Activated T-cell treated with anti-CD3 and anti-CD28 coated beads for 1 hour (primary cell): ENCODE measurements around the gene SIN3A.
A peak's percentile ranks its signal among the peaks of the same experiment; 100 is the strongest.

ENCODE experiments used
- DNase-seq: peaks from one replicate; pipeline ENCODE4 v3.0.0-alpha.2; 2020; ENCODE audit warnings: low read depth

The SIN3A gene

DNA sequence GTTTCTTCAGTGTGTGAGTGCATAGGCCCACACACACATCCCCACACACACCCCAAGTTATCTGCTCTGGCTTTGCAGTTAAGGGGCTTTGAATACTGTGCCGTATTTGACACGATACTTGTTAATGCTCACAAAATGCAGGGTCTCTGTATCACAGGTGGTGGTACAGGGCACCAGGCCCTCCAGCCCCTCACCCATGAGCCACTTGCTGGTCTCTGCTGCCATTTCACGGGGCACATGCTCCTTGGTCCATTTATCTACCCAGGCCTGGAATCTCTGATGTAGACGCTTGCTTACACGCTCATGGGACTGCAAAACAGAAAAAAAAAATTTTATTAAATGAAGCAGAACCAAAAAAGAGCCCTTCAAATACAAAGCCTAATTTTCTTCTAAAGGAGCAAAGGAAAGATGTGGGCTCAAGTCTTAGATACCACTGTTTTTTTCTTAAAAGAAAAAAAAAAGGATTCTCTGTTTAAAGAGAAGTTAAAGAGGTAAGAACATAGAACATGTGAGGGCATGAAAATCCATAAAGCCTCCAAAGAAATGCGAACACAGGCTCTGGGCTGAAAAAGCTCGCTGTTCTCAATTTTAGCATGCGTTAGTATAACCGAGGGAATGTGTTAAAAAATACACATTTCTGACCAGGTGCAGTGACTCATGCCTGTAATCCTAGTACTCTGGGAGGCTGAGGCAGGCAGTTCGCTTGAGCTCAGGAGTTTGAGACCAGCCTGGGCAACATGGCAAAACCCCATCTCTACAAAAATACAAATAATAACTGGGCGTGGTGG is 79.4 kb downstream of the SIN3A start:
- no peak for DNase-seq

DNA sequence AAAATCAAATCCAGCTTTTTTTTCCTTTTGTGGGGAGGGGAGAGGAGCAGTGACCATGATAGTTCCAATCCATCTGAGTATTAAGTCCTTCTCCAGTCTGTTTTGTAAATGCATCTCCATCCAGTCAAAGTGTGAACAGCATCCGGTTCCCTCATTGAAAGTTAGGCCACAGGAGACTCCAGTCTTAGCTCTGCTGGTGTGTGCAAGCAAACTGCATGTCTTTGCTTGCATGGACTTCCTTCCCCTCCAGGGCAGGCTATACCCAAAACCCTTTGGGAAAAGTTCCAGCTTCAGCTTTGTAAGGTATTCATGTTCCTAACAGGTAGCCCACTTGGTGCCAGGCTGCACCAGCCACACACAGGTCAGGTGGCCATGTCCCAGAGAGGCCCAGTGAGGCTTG is 80.0 kb downstream of the SIN3A start:
- DNase-seq, result no peak

DNA sequence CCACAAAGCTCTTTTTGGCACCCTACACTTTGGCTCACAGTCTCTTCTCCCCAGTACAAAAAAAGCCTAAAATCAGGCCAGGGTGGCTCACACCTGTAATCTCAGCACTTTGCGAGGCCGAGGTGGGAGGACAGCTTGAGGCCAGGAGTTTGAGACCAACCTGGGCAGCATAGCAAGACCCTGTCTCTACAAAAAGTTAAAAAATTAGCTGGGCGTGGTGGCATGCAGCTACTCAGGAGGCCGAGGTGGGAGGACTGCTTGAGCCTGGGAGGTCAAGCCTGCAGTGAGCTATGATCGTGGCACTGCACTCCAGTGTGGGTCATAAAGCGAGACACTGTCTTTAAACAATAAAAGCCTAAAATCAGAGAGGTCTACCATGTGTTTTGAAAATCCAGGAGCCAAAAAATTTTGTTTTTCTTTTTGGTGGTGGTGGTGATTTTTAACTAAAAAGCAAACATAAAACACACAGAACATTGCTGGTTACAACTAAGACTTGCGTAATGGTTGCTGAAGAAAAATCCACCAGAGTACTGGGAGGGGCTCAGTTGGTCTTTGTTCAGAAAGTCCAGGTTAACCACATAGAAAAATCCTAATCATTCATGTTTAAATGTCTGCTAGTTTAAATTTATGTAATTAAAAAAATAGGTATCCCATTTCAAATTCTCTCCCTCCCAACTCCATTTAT is 81.5 kb downstream of the SIN3A start:
- no peak for DNase-seq

DNA sequence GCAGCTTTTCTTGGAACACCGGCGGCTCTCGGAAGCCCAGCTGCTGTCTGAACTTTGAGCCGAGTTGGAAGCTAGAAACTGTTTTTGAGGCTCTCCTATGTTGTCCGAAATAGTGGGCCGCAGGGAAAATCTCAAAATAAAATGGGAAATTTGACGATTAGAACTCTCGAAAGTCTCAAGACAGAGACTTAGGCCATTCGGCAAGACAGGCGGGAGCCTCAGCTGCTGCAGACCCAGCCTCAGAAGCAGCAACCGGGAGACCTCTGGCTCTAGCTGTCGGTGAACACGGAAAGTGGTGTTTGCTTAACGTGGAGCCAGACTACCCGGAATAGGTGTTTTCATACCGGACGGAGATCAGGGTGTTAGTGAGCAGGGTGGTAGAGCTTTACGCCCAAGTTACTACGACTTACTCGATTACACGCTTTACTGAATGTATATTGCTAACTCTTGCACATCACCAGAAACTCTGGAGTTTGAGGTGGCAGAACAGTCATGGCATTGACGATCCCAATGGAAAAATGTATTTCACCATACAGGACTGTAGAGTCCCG is 82.7 kb downstream of the SIN3A start:
- no peak for DNase-seq

DNA sequence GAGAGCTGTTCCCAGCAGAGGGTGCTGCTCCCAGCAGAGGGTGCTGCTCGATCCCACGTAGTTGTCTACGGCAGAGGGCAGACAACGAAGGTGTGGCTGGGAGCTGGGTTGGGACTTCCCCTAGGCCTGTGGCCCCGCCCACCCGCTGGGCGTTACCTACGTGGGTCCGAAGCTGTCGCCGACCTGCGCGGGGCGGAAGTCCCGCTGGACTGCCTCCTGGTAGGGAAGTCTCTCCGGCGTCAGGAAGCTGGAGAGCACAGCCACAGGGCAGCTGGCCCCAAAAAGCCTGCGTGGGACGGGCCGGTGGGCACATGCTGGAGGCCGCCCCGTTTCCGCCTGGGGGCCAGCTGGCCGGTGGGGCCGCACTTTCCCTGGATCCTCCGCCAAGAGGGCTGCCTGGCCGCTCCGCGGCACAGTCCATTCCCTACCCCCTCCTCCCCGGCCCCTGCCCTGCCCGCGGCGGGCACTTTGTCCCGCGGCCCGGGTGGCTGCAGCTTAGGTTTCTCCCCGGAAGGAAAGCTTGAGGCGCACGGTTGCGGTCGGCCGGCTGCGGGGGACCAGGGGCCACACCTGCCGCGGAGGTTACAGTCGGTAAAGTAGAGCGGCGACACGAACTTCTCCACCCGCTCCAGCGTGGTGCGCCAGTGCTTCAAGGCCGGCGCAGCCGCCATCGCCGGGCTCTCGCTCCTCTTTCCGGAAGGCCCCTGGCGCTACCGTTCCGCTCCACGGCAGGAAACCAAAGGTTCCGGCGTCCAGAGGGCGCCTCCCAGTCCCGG is 83.4 kb downstream of the SIN3A start, which contains the start of gene MAN2C1:
Gene MAN2C1, minus strand, starts transcription at position 695 of the 776 bp plus-strand sequence. Its CDS starts 24 bp downstream, at position 671.
- peak; percentile 84 for DNase-seq

DNA sequence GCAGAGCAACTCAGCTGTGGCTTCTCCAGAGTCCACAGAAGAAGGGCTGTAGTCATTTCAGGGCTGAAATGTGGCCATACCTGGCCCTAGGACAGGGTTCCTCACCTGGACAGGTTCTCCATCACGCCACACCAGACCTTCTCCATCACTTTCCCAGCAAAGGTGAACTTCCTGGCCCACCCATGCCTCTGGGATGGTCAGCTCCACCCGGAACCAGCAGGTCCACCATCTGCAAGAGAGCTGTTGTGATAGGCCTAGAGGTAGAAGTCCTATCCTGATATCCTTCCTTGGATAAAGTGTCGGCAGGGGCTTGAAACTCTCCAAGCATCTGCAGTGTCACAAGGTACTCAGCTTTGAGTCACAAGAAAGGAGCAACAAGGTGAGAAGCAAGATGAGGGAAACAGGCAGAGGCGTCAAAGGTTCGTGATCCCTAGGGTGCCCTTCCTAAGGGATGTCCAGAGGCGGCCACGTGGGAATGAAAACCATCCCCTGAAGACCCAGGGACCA is 84.0 kb downstream of the SIN3A start:
- DNase-seq, result no peak

DNA sequence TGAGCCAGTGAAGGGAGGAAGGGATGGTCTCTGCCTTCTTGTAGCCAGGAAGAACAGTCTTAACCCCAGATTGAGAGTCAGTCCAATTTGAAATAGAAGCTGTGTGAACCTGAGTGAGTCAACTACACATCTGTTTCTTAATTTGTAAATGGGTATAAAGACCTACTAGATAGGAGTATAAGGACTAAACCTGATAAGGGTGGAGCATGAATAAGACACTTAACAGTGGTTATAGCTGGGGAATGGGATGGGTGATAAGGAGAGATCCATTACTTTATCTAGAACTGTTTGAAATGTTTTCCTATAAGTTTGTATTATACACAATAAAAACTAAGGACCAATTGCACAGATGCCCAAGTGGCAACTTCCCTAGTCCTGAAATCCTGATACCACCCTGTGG is 84.5 kb downstream of the SIN3A start:
- no peak for DNase-seq

DNA sequence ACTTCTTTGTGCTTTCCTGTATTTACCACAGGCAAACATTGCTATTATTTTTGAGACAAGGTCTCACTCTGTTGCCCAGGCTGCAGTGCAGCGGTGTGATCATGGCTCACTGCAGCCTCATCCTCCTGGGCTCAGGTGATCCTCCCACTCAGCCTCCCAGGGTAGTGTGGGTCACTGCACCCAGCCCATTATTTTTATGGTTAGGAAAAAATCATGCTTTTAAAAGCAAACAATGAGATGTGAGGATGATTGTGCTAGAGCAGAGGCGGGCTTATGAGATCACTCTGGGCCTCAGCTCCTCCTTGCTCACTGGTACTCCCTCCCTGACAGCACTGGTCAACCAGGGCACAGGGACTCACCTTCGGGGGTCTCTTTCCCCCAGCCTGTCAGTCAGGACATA is 85.3 kb downstream of the SIN3A start:
- DNase-seq, result no peak

DNA sequence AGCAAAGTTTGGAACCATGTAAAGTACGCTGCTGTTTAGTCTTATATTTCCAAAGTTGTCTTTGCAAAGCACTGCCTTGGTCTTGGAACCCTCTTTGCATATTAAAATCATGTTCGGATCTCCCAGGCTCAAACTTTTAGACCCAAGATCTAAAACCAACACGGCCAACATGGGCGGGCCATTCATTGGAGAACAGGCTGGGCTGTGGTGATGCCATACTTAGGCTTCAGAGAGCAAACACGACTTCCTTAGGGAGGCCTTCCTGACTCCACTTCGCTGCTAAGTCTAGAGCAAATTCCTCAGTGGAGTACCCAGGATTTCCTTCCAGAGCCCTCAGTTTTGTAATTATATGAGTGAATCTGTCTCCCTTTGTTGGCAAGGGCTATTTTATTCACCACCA is 86.6 kb downstream of the SIN3A start:
- no peak for DNase-seq

DNA sequence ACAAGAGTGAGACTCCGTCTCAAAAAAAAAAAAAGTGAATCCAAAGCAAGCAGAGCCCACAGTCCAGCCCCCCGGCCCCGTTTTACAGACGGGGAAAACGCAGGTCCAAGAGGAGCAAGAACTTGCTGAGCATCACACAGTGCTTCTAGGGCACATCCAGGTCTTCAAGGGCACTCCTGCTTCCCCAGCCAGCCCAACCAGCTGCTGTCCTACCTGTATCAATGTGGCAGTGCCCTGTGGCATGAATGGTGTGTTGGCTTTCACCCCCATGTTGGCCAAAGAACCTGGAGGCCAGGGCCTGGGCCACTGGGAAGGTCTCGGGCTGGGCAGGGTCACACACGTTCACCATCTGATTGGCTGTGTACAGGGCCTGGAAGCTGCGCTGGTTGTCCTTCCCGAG is 87.7 kb downstream of the SIN3A start:
- DNase-seq, result no peak

DNA sequence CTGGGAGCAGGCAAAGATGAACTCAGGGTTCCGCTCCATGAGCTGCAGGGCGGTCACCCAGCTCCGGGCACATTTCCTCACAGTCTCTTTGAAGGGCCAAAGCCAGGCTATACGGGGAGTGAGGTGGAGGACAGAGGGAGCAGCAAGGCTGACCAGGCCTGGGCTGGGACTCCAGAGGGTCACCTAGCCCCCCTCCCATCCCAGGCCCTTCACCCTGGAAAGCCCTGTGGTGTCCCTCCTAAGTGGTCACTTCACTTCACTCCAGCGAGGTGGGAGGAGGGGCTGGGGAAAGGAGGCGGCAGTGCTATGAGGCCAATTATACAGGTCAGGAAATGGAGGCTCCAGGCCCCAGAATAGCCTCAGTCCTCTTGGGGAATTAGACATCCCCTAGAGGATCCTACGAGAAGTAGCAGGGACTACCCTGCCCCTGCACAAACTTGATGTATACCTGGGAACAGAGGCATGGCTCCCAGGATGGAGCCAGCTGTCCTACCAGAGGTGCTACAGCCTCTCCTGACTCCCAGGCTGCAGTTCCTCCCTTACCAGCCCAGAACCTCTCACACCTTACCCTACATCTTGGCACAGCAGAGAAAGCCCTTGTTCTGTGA is 88.7 kb downstream of the SIN3A start:
- no peak for DNase-seq

DNA sequence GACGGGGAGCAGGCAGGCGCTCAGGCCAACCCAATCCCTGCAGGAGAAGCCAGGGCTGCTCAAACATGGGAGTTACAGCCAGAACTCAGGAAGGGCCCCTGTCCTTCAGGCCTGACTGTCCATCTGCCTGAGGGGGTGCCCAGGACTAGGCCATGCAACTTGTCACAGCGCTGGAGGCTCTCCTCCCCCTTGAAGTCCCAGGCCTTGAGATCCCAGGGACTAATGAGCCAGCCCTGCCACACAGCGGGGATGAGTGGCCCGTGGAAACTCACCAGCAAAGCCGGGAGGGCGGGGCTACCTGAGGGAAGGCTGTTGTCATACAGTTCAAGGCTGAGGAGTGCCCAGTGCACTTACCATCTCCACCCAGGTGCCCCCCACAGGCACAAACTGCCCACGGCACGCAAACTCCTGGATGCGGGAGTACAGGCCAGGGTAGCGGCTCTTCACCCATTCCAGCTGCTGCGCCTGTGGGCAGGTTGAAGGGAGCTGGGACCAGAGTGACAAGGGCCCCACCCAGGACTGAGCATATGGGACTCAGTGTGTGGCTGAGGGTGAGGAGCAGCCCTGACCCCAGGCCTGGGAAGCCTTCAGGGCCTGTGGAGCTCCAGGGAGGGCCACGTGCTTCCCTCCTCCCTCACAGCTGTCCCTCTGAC is 89.4 kb downstream of the SIN3A start:
- no peak for DNase-seq

DNA sequence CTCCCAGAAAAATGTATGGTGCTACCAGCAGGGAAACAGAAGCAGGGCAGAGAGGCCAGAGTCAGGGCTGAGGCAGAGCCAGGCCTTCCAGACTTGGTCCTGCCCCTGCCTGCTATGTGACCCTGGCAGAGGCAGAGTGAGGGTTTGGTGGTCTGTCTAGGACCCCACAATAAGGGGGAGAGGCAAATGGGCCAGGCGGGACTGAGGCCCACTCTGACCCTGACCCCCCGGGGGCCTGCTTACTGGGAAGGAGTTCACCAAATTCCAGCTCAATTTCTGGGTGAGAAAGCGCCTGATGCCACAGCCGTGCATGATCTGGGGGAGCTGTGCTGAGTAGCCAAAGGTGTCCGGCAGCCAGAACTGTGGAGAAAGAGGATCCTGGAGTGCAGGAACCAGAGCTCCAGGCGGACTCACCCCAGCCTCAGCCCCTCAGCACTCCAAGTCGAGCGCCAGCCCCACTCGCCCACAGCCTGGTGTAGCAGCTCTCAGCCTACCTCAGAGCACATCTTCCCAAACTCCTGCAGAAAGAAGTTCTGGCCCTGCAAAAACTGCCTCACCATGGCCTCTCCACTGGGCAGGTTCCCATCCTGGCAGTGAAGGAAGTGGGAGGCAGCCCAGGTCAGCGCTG is 90.0 kb downstream of the SIN3A start:
- DNase-seq, result no peak

DNA sequence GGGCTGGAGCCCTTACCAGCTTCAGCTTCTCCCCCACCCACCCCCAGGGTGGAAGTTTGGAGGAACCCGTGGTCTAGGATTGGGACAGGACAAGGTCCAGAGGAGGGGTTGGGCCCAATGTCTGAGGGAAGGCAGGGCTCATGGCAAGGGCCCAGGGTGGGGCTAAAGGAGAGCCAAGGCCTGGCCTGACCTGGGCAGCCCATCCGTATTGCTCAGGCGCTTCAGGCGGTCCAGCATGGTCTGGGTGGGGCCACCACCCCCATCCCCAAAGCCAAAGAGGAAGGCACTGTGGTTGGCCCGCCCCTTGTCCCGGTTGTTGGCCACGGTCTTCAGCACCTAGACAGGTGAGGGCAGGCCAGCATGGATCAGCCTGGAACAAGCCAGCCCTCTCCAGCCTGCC is 90.6 kb downstream of the SIN3A start:
- no peak for DNase-seq

DNA sequence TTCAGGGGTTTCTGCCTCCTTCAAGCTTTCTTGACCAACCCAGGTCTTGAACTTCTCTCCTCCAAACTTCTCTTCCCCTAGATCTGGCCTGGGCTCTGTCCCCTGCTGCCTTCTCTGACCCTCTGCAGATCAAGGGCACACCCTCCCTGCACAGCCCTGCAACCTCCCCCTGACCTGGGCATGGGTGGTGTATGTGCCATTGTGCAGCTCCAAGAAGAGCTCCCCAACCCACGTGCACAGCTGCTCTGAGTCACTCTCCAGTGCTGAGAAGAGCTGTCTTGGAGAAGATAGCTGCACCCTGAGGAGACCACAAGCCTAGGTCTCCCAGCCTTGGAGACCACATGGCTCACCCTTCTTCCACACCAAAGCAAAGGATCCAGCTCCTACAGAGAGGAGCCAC is 91.1 kb downstream of the SIN3A start:
- no peak for DNase-seq

DNA sequence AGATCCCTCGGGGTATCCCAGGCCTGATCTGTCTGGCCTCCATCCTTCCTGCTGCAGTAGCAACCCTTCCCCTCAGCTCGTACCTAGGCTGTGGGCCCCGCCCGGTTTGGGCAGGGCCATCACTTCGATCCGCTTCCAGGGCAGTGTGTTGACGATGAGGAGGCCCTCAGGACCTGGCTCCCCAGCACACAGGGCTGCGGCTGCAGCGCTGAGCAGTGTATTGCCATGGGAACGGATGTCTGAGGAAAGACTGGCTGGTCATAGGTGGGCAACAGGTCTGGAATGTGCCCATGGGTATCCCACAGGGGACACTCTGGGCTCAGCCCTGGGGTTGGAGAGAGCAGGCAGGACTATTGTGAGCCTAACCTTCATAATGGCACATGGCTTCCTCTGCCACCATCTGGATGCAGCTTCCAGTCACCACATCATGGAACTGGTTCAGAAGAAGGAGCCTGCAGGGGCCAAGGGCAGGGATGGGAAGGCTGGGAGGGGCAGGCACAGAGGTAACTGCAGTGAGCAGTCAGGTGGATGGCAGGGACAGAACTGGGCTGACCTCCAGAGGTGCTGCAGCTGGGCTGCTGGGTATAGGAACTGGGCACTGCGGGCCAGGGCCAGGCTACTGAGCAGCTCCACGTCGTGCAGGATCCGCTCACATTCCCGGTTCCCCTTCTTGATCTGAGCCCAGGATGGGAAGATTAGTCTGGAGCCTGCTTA is 91.8 kb downstream of the SIN3A start:
- no peak for DNase-seq

DNA sequence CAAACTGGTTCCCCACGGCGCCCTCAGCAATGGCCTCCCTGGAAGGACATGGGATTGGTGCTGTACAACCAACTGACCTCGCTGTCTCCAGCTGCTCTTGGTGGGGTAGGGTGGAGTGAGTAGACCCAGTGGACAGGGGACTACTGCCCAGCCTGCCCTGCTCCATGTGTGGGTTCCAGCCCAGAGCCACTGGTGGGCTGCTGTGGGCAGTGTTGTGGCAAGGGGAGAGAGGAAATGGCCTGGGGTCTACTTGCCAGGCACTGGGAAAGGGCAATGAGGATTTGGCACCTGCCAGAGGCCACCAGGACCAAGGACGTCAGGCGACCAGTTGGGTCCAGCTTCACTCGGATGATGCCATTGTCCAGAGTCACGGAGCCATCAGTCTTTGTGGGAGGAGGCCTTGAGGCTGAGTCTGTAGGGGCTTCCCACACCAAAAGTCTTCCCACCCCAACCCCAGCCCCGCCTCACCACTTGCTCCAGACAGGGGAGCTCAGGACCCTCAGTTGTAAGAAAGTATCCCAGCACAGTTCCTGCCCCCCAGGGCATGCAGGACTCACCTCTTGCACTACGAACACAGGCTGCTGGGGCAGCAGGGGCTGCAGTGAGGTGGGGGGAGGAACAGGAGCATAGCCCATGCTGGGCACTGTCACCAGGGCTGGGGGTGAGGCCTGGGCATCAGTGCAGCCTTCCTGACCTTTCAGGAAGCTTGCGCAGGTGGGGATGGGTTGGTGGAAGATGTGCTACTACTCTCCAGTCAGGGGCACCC is 92.5 kb downstream of the SIN3A start:
- DNase-seq, result no peak

DNA sequence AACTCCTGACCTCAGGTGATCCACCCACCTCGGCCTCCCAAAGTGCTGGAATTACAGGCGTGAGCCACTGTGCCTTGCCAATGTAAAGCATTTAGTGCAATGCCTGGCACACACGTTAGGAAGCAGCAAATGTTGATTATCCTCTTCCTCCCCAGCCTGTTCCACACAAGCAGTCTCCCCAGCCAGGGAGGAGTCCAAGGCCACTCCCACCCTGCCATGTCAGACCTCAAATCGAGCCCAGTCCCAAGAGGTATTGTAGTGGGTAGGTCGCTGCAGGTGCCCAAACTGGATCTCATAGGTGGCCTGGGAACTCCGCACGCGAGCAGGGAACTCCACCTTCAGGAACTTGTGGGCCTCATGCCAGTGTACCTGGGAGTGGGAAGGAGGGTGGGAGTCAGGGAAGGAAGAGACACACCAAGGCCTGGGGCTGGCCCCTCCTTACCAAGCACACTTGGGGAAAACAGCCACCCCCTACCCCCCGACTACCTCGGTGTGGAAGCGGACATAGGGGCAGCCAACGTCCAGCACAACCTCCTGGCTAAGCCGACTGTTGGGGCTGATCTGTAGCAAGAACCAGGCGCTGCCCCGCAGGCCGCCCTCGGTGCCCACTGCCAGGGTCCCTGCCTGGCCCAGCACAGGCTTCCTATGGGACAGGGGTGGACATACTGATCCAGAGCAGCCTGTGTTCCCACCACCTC is 93.4 kb downstream of the SIN3A start:
- DNase-seq, result no peak

DNA sequence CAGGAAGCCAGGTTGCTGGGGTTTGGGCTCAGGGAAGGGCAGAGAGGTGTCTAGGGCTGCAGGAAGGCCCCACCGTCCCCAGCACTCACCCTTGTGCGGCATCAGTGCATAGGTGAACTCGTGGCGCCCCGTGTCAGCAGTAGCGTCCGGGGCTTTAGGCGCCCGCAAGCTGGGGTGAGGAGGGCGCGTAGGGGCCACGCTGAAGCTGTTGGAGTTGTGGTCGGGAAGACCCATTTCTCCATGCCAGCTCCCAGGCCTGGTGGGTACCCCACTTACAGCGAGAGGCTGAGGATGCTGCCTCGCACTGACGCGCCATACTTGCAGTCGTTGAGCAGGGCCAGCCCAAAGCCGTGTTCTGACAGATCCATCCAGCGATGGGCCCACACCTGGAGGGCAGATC is 95.0 kb downstream of the SIN3A start:
- DNase-seq, result no peak
